Sigmoid colon (tissue), 7 donors: ENCODE data around the gene NHEJ1. TPM values are rescaled to one million over a fixed set of nuclear protein-coding genes. Genes with fewer than 3 reads are reported as not detected.

Experiments
- DNase-seq: peaks from one replicate; pipeline ENCODE4 v3.0.0-alpha.2; 2019
- H3K27ac ChIP-seq, 4 donors: fragments of 200-600 bp; sonication (generic); one replicate each; pipeline ENCODE4 v1.5.1; 2016 to 2019; ENCODE audit warnings: mild to moderate bottlenecking in 1 of 4
- H3K27me3 ChIP-seq, 3 donors: fragments of 200-600 bp; sonication (generic); one replicate each; pipeline ENCODE4 v1.5.1; 2019; ENCODE audit warnings: mild to moderate bottlenecking in 1 of 3
- H3K36me3 ChIP-seq, 4 donors: fragments of 200-600 bp; sonication (generic); one replicate each; pipeline ENCODE4 v1.5.1; 2016 to 2019
- H3K4me1 ChIP-seq, 4 donors: fragments of 200-600 bp; sonication (generic); one replicate each; pipeline ENCODE4 v1.5.1; 2017 to 2019
- H3K4me3 ChIP-seq, 4 donors: fragments of 200-600 bp; sonication (generic); one replicate each; pipeline ENCODE4 v1.5.1; 2017 to 2019; ENCODE audit warnings: mild to moderate bottlenecking in 2 of 4, moderate library complexity in 1 of 4
- H3K9me3 ChIP-seq, 4 donors: fragments of 200-600 bp in 3 of 4; sonication (generic) in 3 of 4; one replicate each; pipeline versions ENCODE4 v1.5.1 to v1.6.1; 2013 to 2019
- EP300 ChIP-seq, 4 donors: sonication (generic); formaldehyde crosslinking; IDR thresholded peaks; one replicate each; pipeline ENCODE4 v1.6.1; 2017; ENCODE audit warnings: antibody characterized with exemption in 4 of 4
- POLR2A ChIP-seq, 2 donors: fragments of 450-650 bp; IDR thresholded peaks; one replicate each; pipeline ENCODE4 v1.6.1; 2016; ENCODE audit warnings: antibody characterized with exemption in 2 of 2, mild to moderate bottlenecking in 2 of 2, moderate library complexity in 2 of 2
- POLR2AphosphoS5 ChIP-seq, 4 donors: sonication (generic); formaldehyde crosslinking; IDR thresholded peaks; one replicate each; pipeline ENCODE4 v1.6.1; 2017; ENCODE audit warnings: antibody characterized with exemption in 4 of 4
- WGBS, 2 donors: extraction: QIAGEN DNeasy Blood & Tissue Kit; methylation state at CpG; one replicate each; pipeline ENCODE4 v1.1.7; 2013; 5-methylcytosine and 5-hydroxymethylcytosine counted together
- intact Hi-C: fragments of 100-400 bp; cut with DNase I; formaldehyde crosslinking; loops from one replicate; pipeline ENCODE4 v1.15.1; 2023
- polyA plus RNA-seq, 3 donors: library from polyadenylated mRNA; stranded (reverse); fragments of 200-250 nt; gene quantifications; one replicate each; pipeline ENCODE4 v1.2.3, GENCODE V29; 2013
- total RNA-seq, 4 donors: library from RNA; depleted of rRNA; stranded (reverse); fragments of >200 nt; gene quantifications; one replicate each; pipeline ENCODE4 v1.1.0, GENCODE V29; 2016
- TF ChIP-seq, protein P1 (sequence below), 4 experiments: fragments of 450-650 bp in 3 of 4; fragments of 200-600 bp in 1 of 4; IDR thresholded peaks; one replicate each; pipeline ENCODE4 v1.5.1; 2016 to 2019; ENCODE audit warnings: antibody characterized with exemption in 4 of 4, mild to moderate bottlenecking in 3 of 4, moderate library complexity in 2 of 4
- donor health status: healthy with polysubstance abuse.
- donor health status: Bipolar disorder and iron deficiency.
- donor health status: healthy.

The NHEJ1 gene
- total and polyA plus RNA-seq, 7 donors, result 15.1 to 60.1 (median 22.5) TPM

DNA sequence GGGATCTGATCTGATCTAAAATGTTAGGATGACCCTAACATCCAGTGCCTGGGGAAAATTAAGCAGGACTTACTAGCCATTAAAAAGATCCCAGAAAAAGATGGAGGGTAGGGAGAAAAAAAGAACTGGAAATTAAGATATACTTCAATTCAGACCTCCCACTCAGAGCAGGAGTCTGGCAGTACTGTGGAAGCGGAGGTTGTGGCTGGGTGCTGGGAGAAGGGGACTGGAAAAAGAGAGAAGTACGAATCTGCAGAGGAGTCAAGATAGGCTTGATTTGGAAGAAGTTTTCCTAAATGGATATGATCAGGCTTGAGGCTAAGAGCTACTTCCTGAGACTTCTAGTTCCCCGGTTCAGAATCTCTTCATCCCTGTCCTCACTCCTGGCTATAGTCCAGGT, 66.4 kb downstream of the NHEJ1 start:
- H3K4me1 ChIP-seq, result no peaks in the 10 kb centered on the region
- H3K27me3 ChIP-seq, result no peaks in the 10 kb centered on the region
- TF ChIP-seq, protein P1, sequence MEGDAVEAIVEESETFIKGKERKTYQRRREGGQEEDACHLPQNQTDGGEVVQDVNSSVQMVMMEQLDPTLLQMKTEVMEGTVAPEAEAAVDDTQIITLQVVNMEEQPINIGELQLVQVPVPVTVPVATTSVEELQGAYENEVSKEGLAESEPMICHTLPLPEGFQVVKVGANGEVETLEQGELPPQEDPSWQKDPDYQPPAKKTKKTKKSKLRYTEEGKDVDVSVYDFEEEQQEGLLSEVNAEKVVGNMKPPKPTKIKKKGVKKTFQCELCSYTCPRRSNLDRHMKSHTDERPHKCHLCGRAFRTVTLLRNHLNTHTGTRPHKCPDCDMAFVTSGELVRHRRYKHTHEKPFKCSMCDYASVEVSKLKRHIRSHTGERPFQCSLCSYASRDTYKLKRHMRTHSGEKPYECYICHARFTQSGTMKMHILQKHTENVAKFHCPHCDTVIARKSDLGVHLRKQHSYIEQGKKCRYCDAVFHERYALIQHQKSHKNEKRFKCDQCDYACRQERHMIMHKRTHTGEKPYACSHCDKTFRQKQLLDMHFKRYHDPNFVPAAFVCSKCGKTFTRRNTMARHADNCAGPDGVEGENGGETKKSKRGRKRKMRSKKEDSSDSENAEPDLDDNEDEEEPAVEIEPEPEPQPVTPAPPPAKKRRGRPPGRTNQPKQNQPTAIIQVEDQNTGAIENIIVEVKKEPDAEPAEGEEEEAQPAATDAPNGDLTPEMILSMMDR (IDR thresholded peaks at IDR 0.05), result no peak
- TF ChIP-seq POLR2A (IDR thresholded peaks at IDR 0.05), result no peak
- no peak for TF ChIP-seq POLR2AphosphoS5 (IDR thresholded peaks at IDR 0.05)
- no peak for TF ChIP-seq EP300 (IDR thresholded peaks at IDR 0.05)
- H3K36me3 ChIP-seq, result peaks cover 0 to 6% (median 0%) of the 10 kb centered on the region in 4 donors
- no peak overlapping the region for H3K4me3 ChIP-seq
- H3K9me3 ChIP-seq, result no peaks in the 10 kb centered on the region
- 87 to 89% methylated on average over 3 of the region's 3 CpGs for WGBS, 2 donors
- H3K27ac ChIP-seq, result no peak overlapping the region
- no peak for DNase-seq
- intact Hi-C loops, result no loop called here

DNA sequence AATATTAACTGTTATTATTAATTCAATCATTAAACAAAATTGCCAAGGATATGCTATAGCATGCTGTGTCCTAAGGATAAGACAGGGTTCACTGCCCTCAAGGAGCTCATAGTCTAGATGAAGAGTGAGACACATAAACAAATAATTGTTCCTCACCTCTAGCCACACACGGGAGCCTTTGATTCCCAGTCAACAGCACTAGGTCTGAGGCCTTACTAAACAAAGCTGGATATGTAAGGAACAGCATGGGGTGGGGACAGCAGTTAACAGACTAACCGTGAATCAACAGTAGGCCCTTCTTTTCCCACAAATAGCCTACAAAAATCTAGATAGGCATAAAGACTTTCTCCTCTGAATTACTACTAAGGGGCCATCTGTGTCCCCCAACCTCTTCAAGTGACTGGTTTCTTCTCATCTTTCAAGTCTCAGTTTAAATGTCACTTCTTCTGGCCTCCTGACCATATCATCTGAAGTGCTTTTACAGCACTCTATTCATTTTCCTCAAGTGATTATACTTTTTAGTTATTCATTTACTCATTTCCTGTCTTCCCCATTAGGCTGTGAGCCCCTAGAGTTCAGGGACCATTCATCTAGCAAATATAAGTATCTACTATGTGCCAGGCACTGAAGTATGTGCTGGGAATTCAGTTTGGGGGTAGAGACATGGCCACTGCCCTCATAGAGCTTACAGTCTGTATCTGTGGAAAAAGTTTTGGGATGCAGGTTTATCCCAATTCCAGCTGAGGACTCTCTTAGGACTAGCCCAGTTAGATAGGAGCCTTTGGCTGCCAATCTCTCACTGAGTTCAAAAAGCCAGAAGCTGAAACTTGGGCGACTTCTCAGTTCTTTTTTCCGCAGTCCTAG, 69.9 kb downstream of the NHEJ1 start:
- DNase-seq, result no peak
- no peak for TF ChIP-seq POLR2A (IDR thresholded peaks at IDR 0.05)
- TF ChIP-seq EP300 (IDR thresholded peaks at IDR 0.05), result no peak
- TF ChIP-seq POLR2AphosphoS5 (IDR thresholded peaks at IDR 0.05), result no peak
- TF ChIP-seq, protein P1 (IDR thresholded peaks at IDR 0.05), result no peak
- H3K27me3 ChIP-seq, result no peaks in the 10 kb centered on the region
- no peak overlapping the region for H3K27ac ChIP-seq
- intact Hi-C loops, result no loop called here
- H3K9me3 ChIP-seq, result no peaks in the 10 kb centered on the region
- 47 to 73% methylated on average over 4 of the region's 4 CpGs for WGBS, 2 donors
- peaks cover 0 to 6% (median 0%) of the 10 kb centered on the region in 4 donors for H3K36me3 ChIP-seq
- H3K4me1 ChIP-seq, result no peaks in the 10 kb centered on the region
- H3K4me3 ChIP-seq, result no peak overlapping the region

GRCh38 chr2:219089330-219089729, 71.3 kb downstream of the NHEJ1 start:
- Histone ChIP-seq H3K4me3 (no peak overlapping the region), H3K27me3 (no peaks in the 10 kb centered on the region), H3K4me1 (no peaks in the 10 kb centered on the region), H3K27ac (no peak overlapping the region), H3K36me3 (peaks cover 0 to 6% (median 0%) of the 10 kb centered on the region in 4 donors), H3K9me3 (no peaks in the 10 kb centered on the region)
- 98% methylated on average over 4 of the region's 4 CpGs for WGBS, 2 donors
- intact Hi-C loops, result no loop called here
- TF ChIP-seq POLR2A (IDR thresholded peaks at IDR 0.05) (no peak), EP300 (IDR thresholded peaks at IDR 0.05) (no peak), POLR2AphosphoS5 (IDR thresholded peaks at IDR 0.05) (no peak)
- TF ChIP-seq, protein P1 (IDR thresholded peaks at IDR 0.05), result no peak
- no peak for DNase-seq

DNA sequence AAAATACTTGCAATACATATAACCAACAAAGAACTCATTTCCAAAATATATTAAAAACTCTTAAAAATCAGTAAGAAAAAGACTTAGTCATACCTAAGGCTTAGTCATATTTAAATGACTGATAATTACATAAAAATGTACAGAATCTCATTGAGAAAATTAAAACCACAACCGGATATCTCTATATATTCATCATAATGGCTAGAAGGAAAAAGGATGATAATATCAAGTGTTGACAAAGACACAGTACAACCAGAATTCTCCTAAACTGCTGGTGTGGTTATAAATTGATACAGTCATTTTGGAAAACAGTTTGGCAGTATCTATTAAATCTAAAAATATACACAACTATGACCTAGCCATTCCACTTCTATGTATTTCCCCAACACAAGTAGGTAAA, 72.8 kb downstream of the NHEJ1 start:
- no peak for DNase-seq
- H3K27ac ChIP-seq, result no peak overlapping the region
- no peak overlapping the region for H3K4me3 ChIP-seq
- no peaks in the 10 kb centered on the region for H3K27me3 ChIP-seq
- WGBS, 2 donors, result 98% methylated on average over 1 of the region's 1 CpG
- no peaks in the 10 kb centered on the region for H3K4me1 ChIP-seq
- TF ChIP-seq POLR2AphosphoS5 (IDR thresholded peaks at IDR 0.05) (no peak), POLR2A (IDR thresholded peaks at IDR 0.05) (no peak), EP300 (IDR thresholded peaks at IDR 0.05) (no peak)
- TF ChIP-seq, protein P1 (IDR thresholded peaks at IDR 0.05), result no peak
- intact Hi-C loops, result no loop called here
- H3K9me3 ChIP-seq, result no peaks in the 10 kb centered on the region
- H3K36me3 ChIP-seq, result no peaks in the 10 kb centered on the region
